ENCODE results near the gene DSCAM. TPM values are rescaled to one million over a fixed set of nuclear protein-coding genes. Genes with fewer than 3 reads are reported as not detected.
"Not testable (repeated sequence)": the region's sequence is repeated elsewhere in the genome, so short reads cannot be mapped to it uniquely, and the experiment has no call there.

DSCAM gene
- total RNA-seq, 2 experiments from 2014 or later = not detected

- Mint-ChIP-seq H3K36me3 (ENCODE audit: low read depth) (no peaks in the 10 kb centered on the region), H3K9me3 (no peaks in the 10 kb centered on the region), H3K4me3 (no peak overlapping the region), H3K27me3 (no peaks in the 10 kb centered on the region), H3K27ac (no peak overlapping the region), H3K4me1 (ENCODE audit: low read depth) (no peaks in the 10 kb centered on the region)
- Histone ChIP-seq H3K4me1 (ENCODE audit: insufficient read depth, low read length) (no peaks in the 10 kb centered on the region), H3K27me3 (ENCODE audit: control insufficient read depth in 1 of 2, insufficient read depth in 2 of 2, low read length in 2 of 2) (no peaks in the 10 kb centered on the region), H3K36me3 (ENCODE audit: insufficient read depth, low read length) (no peaks in the 10 kb centered on the region), H3K9me3 (ENCODE audit: control insufficient read depth in 1 of 2, insufficient read depth in 1 of 2, low read length in 2 of 2) (peaks cover 0 to 25% of the 10 kb centered on the region in 2 experiments), H3K4me3 (ENCODE audit: low read length) (no peak overlapping the region), H3K27ac (ENCODE audit: low read depth in 1 of 2, low read length in 2 of 2) (no peak overlapping the region)
- intact Hi-C loops (cut with DNase I, micrococcal nuclease) = no loop called here
- ATAC-seq (ENCODE audit: poor library complexity) (no peak), DNase-seq (no peak)
- POLR2A ChIA-PET = no interaction called here
- no peak for TF ChIP-seq CTCF (IDR thresholded peaks at IDR 0.05)
- CTCF ChIA-PET = no interaction called here
These were observed 803.5 kb downstream of the DSCAM start for GRCh38 chr21:40043423-40043822.

- H3K9me3 Mint-ChIP-seq = no peaks in the 10 kb centered on the region
- H3K27me3 Mint-ChIP-seq = no peaks in the 10 kb centered on the region
- H3K4me3 Mint-ChIP-seq = no peak overlapping the region
- POLR2A ChIA-PET = no interaction called here
- no peak overlapping the region for H3K27ac Mint-ChIP-seq
- no peaks in the 10 kb centered on the region for H3K36me3 Mint-ChIP-seq (ENCODE audit: low read depth)
- Histone ChIP-seq H3K27ac (ENCODE audit: low read depth in 1 of 2, low read length in 2 of 2) (no peak overlapping the region), H3K9me3 (ENCODE audit: control insufficient read depth in 1 of 2, insufficient read depth in 1 of 2, low read length in 2 of 2) (peaks cover 0 to 21% of the 10 kb centered on the region in 2 experiments), H3K36me3 (ENCODE audit: insufficient read depth, low read length) (no peaks in the 10 kb centered on the region), H3K27me3 (ENCODE audit: control insufficient read depth in 1 of 2, insufficient read depth in 2 of 2, low read length in 2 of 2) (no peaks in the 10 kb centered on the region), H3K4me1 (ENCODE audit: insufficient read depth, low read length) (no peaks in the 10 kb centered on the region), H3K4me3 (ENCODE audit: low read length) (no peak overlapping the region)
- no peak for TF ChIP-seq CTCF (IDR thresholded peaks at IDR 0.05)
- DNase-seq (no peak), ATAC-seq (ENCODE audit: poor library complexity) (no peak)
- H3K4me1 Mint-ChIP-seq (ENCODE audit: low read depth) = no peaks in the 10 kb centered on the region
- intact Hi-C loops (cut with DNase I, micrococcal nuclease) = no loop called here
- CTCF ChIA-PET = no interaction called here
These were observed 805.5 kb downstream of the DSCAM start for GRCh38 chr21:40041446-40041845.

- not testable (repeated sequence) for ATAC-seq (ENCODE audit: poor library complexity)
These were observed 813.7 kb downstream of the DSCAM start for GRCh38 chr21:40033156-40033782.

GRCh38 chr21:40029888-40030287 is 817.1 kb downstream of the DSCAM start:
- no peak overlapping the region for H3K4me3 Mint-ChIP-seq

More at GRCh38 chr21:40033156-40033782, 813.7 kb downstream of the DSCAM start:
- POLR2A ChIA-PET; H3K4me3 ChIP-seq (ENCODE audit: low read length); H3K4me1 Mint-ChIP-seq (ENCODE audit: low read depth); H3K36me3 Mint-ChIP-seq (ENCODE audit: low read depth); intact Hi-C loops (cut with DNase I, micrococcal nuclease); H3K27ac Mint-ChIP-seq; DNase-seq; CTCF ChIA-PET; H3K27ac ChIP-seq (ENCODE audit: low read depth in 1 of 2, low read length in 2 of 2); H3K9me3 Mint-ChIP-seq; H3K36me3 ChIP-seq (ENCODE audit: insufficient read depth, low read length); H3K4me1 ChIP-seq (ENCODE audit: insufficient read depth, low read length); H3K27me3 ChIP-seq (ENCODE audit: control insufficient read depth in 1 of 2, insufficient read depth in 2 of 2, low read length in 2 of 2); H3K4me3 Mint-ChIP-seq; H3K27me3 Mint-ChIP-seq: not testable (repeated sequence)
- peaks cover 0 to 19% of the 10 kb centered on the region in 2 experiments for H3K9me3 ChIP-seq (ENCODE audit: control insufficient read depth in 1 of 2, insufficient read depth in 1 of 2, low read length in 2 of 2)

GRCh38 chr21:40028393-40028792 is 818.6 kb downstream of the DSCAM start:
- peaks cover 0 to 17% of the 10 kb centered on the region in 2 experiments for H3K9me3 ChIP-seq (ENCODE audit: control insufficient read depth in 1 of 2, insufficient read depth in 1 of 2, low read length in 2 of 2)
- H3K4me1 ChIP-seq (ENCODE audit: insufficient read depth, low read length); POLR2A ChIA-PET; DNase-seq; H3K4me3 ChIP-seq (ENCODE audit: low read length); H3K36me3 ChIP-seq (ENCODE audit: insufficient read depth, low read length); ATAC-seq (ENCODE audit: poor library complexity); H3K4me3 Mint-ChIP-seq; H3K9me3 Mint-ChIP-seq; H3K27ac ChIP-seq (ENCODE audit: low read depth in 1 of 2, low read length in 2 of 2); intact Hi-C loops (cut with DNase I, micrococcal nuclease); CTCF ChIA-PET; H3K27me3 ChIP-seq (ENCODE audit: control insufficient read depth in 1 of 2, insufficient read depth in 2 of 2, low read length in 2 of 2); H3K27ac Mint-ChIP-seq; H3K4me1 Mint-ChIP-seq (ENCODE audit: low read depth); H3K36me3 Mint-ChIP-seq (ENCODE audit: low read depth); H3K27me3 Mint-ChIP-seq: not testable (repeated sequence)

More at GRCh38 chr21:40029888-40030287, 817.1 kb downstream of the DSCAM start:
- Histone ChIP-seq H3K36me3 (ENCODE audit: insufficient read depth, low read length) (no peaks in the 10 kb centered on the region), H3K27ac (ENCODE audit: low read depth in 1 of 2, low read length in 2 of 2) (no peak overlapping the region), H3K4me3 (ENCODE audit: low read length) (no peak overlapping the region), H3K27me3 (ENCODE audit: control insufficient read depth in 1 of 2, insufficient read depth in 2 of 2, low read length in 2 of 2) (no peaks in the 10 kb centered on the region), H3K4me1 (ENCODE audit: insufficient read depth, low read length) (no peaks in the 10 kb centered on the region), H3K9me3 (ENCODE audit: control insufficient read depth in 1 of 2, insufficient read depth in 1 of 2, low read length in 2 of 2) (peaks cover 0 to 19% of the 10 kb centered on the region in 2 experiments)
- ChIA-PET CTCF (no interaction called here), POLR2A (no interaction called here)
- ATAC-seq (ENCODE audit: poor library complexity) = no peak
- DNase-seq = no peak
- Mint-ChIP-seq H3K27ac (no peak overlapping the region), H3K9me3 (peaks cover 7% of the 10 kb centered on the region), H3K36me3 (ENCODE audit: low read depth) (no peaks in the 10 kb centered on the region), H3K4me1 (ENCODE audit: low read depth) (no peaks in the 10 kb centered on the region), H3K27me3 (peaks cover 5% of the 10 kb centered on the region)
- intact Hi-C loops (cut with DNase I, micrococcal nuclease) = no loop called here
- TF ChIP-seq CTCF (IDR thresholded peaks at IDR 0.05) = no peak
